GM12875 (cell line): Measurements from ENCODE around the gene CTNND2.

Experiments
- H3K4me3 ChIP-seq: one replicate; pipeline ENCODE4 v1.5.1; 2011; ENCODE audit warnings: low read depth, low read length, control low read depth
- TF ChIP-seq, protein P1 (sequence below): IDR thresholded peaks from 2 replicates; pipeline ENCODE4 v1.5.1; 2011; ENCODE audit warnings: low read depth, mild to moderate bottlenecking, control low read depth, inconsistent platforms, low read length, moderate library complexity, borderline replicate concordance; ENCODE audit not compliant: insufficient read depth

CTNND2 gene

GRCh38 chr5:11496137-11496719 is 408.0 kb downstream of the CTNND2 start:
- H3K4me3 ChIP-seq = no peak overlapping the region
- TF ChIP-seq, protein P1, sequence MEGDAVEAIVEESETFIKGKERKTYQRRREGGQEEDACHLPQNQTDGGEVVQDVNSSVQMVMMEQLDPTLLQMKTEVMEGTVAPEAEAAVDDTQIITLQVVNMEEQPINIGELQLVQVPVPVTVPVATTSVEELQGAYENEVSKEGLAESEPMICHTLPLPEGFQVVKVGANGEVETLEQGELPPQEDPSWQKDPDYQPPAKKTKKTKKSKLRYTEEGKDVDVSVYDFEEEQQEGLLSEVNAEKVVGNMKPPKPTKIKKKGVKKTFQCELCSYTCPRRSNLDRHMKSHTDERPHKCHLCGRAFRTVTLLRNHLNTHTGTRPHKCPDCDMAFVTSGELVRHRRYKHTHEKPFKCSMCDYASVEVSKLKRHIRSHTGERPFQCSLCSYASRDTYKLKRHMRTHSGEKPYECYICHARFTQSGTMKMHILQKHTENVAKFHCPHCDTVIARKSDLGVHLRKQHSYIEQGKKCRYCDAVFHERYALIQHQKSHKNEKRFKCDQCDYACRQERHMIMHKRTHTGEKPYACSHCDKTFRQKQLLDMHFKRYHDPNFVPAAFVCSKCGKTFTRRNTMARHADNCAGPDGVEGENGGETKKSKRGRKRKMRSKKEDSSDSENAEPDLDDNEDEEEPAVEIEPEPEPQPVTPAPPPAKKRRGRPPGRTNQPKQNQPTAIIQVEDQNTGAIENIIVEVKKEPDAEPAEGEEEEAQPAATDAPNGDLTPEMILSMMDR = no peak

DNA sequence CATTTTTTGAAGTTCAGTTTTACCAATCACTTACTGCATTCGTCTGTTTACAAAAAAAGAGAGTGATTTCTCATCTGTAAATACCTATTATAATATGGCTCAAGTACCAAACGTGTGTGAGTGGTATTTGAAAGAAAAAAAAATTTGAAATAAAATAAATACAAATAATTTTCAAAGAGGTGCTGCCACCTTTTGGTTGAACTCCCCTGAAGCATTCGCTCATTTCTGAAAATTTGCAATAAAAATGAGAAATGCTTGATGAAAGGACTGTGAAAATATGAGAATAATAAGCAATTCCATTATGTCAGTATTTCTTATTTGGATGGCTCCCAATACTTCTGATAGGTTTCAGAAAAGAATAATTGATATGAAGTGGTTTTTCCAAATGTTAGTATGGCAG is 409.9 kb downstream of the CTNND2 start:
- TF ChIP-seq, protein P1 = no peak
- no peak overlapping the region for H3K4me3 ChIP-seq

DNA sequence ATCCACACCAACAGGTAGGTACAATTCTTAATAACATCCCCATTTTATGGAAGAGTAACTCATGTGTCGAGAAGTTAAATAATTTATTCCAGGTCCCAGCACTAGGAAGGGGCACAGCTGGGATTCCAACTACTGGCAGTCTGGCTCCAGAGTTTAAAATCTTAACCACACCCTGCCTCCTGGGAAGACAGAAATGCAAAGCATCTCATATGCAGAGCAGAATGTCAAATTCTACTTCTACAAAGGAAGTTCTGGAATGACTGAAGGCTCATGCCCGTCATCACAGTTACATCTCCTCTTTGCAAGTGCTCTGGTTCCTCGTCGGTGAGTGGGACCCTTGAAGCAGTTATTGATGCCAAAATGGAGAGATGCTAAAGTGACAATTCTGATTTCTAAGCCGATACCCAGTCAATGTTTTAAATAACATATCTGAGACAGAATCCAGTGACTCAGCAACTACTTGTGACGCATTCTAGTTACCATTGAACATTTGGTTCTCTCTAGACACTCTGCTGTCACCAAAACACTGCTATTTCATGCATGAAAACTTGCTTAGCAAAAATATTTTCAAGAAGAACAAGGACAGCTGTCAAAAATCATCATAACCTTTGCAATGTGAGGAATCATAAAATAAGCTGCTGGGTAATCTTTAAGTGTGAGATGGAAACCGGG is 412.7 kb downstream of the CTNND2 start:
- TF ChIP-seq, protein P1 = no peak
- no peak overlapping the region for H3K4me3 ChIP-seq

DNA sequence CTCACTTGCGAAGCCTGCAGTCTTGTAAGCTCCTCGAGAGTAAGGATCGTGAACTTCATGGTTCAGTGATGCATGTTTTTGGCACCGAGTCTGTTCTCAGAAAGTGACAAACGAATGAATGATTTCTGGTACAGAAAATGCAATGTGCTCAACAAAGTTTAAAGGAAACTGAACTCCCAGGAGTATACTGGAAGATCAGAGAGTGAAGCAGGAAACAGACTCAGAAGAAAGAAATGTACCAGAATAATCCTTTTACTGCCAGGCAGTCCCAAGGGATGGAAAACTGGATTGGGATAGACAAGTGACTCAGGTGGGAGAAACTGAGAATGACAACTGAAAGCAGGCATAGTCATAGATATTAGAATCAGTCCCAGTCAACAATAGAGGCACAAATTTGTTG is 420.6 kb downstream of the CTNND2 start:
- TF ChIP-seq, protein P1 = no peak
- no peak overlapping the region for H3K4me3 ChIP-seq

DNA sequence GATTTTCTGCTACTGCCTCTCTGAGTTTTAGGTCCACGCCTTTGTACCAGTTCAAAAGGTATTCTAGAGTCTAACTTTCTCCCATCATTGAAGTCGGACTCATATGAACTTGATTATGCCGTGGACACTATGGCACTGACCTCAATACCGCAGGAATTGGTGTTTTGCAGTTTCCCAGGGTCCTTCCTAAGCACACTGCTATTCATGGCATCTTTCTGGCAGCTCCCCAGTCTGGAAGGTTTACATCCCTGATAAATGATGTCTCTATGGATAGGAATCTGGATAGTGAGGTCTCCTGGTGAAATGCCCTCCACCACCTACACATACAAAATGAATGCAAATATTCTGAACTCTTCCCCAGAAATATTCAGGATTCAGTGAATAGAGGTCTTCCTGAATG is 422.2 kb downstream of the CTNND2 start:
- H3K4me3 ChIP-seq = no peak overlapping the region
- TF ChIP-seq, protein P1 = no peak

- H3K4me3 ChIP-seq = no peak overlapping the region
- TF ChIP-seq, protein P1 = no peak
Measured at GRCh38 chr5:11477786-11478185, 426.5 kb downstream of the CTNND2 start.

DNA sequence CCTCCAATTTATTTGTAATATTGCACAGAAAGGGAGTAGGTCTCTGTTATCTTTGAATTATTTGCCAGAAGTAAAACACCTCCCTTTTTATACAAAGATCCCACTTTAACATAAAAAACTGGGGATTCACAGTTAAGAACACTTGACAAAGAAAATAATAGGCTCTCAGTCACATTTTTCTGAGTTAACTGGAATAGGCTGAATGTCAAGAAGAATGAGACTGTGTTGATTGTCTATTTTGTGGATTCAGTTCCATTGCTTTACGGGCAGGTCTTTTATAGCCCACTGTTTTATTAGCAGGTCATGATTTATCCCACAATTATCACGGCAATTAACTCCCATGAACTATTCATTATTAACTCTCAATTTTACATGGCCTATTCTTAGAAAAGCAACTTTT is 427.4 kb downstream of the CTNND2 start:
- TF ChIP-seq, protein P1 = no peak
- H3K4me3 ChIP-seq = no peak overlapping the region
